Measurements from ENCODE around the gene CCSER1.

The CCSER1 gene

GRCh38 chr4:90753068-90753467, 625.9 kb downstream of the CCSER1 start:
- no peaks in the 10 kb centered on the region for H3K4me1 ChIP-seq (ENCODE audit: insufficient read depth, low read length)
- H2AFZ ChIP-seq (ENCODE audit: low read depth, low read length) = no peak overlapping the region
- H4K20me1 ChIP-seq (ENCODE audit: insufficient read depth, low read length) = no peaks in the 10 kb centered on the region
- no peaks in the 10 kb centered on the region for H3K79me2 ChIP-seq (ENCODE audit: insufficient read depth, low read length)
- no peak overlapping the region for H3K4me3 ChIP-seq (ENCODE audit: low read depth in 1 of 2, low read length in 2 of 2)
- DNase-seq = no peak
- H3K9me3 ChIP-seq (ENCODE audit: insufficient read depth, low read length, severe bottlenecking) = no peaks in the 10 kb centered on the region
- H3K27me3 ChIP-seq (ENCODE audit: insufficient read depth, low read length, poor library complexity) = no peaks in the 10 kb centered on the region
- H3K27ac ChIP-seq (ENCODE audit: low read length) = no peak overlapping the region
- H3K4me2 ChIP-seq (ENCODE audit: insufficient read depth, low read length) = no peak overlapping the region
- H3K36me3 ChIP-seq (ENCODE audit: insufficient read depth, low read length) = no peaks in the 10 kb centered on the region
- TF ChIP-seq CTCF (IDR thresholded peaks at IDR 0.05; ENCODE audit: borderline replicate concordance, extremely low read depth, low read length, poor library complexity, severe bottlenecking) (no peak), EZH2 (IDR thresholded peaks at IDR 0.05; ENCODE audit: borderline replicate concordance, low read depth, low read length, severe bottlenecking) (no peak)
- ATAC-seq (ENCODE audit: insufficient read depth, low read depth) = no peak
- H3K9ac ChIP-seq (ENCODE audit: low read depth, low read length) = no peak overlapping the region

- Histone ChIP-seq H3K27me3 (ENCODE audit: insufficient read depth, low read length, poor library complexity) (no peaks in the 10 kb centered on the region), H3K9me3 (ENCODE audit: insufficient read depth, low read length, severe bottlenecking) (no peaks in the 10 kb centered on the region), H2AFZ (ENCODE audit: low read depth, low read length) (no peak overlapping the region), H3K4me2 (ENCODE audit: insufficient read depth, low read length) (no peak overlapping the region), H3K79me2 (ENCODE audit: insufficient read depth, low read length) (no peaks in the 10 kb centered on the region), H3K4me3 (ENCODE audit: low read depth in 1 of 2, low read length in 2 of 2) (no peak overlapping the region), H3K9ac (ENCODE audit: low read depth, low read length) (no peak overlapping the region), H3K4me1 (ENCODE audit: insufficient read depth, low read length) (no peaks in the 10 kb centered on the region), H4K20me1 (ENCODE audit: insufficient read depth, low read length) (no peaks in the 10 kb centered on the region), H3K27ac (ENCODE audit: low read length) (no peak overlapping the region), H3K36me3 (ENCODE audit: insufficient read depth, low read length) (no peaks in the 10 kb centered on the region)
- TF ChIP-seq CTCF (IDR thresholded peaks at IDR 0.05; ENCODE audit: borderline replicate concordance, extremely low read depth, low read length, poor library complexity, severe bottlenecking) (no peak), EZH2 (IDR thresholded peaks at IDR 0.05; ENCODE audit: borderline replicate concordance, low read depth, low read length, severe bottlenecking) (no peak)
- DNase-seq (no peak), ATAC-seq (ENCODE audit: insufficient read depth, low read depth) (no peak)
Measured at GRCh38 chr4:90757534-90758060, 630.4 kb downstream of the CCSER1 start.

GRCh38 chr4:90760059-90760458, 632.9 kb downstream of the CCSER1 start:
- Histone ChIP-seq H3K4me3 (ENCODE audit: low read depth in 1 of 2, low read length in 2 of 2) (no peak overlapping the region), H2AFZ (ENCODE audit: low read depth, low read length) (no peak overlapping the region), H3K27ac (ENCODE audit: low read length) (no peak overlapping the region), H3K79me2 (ENCODE audit: insufficient read depth, low read length) (no peaks in the 10 kb centered on the region), H3K36me3 (ENCODE audit: insufficient read depth, low read length) (no peaks in the 10 kb centered on the region), H4K20me1 (ENCODE audit: insufficient read depth, low read length) (no peaks in the 10 kb centered on the region), H3K27me3 (ENCODE audit: insufficient read depth, low read length, poor library complexity) (no peaks in the 10 kb centered on the region), H3K9me3 (ENCODE audit: insufficient read depth, low read length, severe bottlenecking) (no peaks in the 10 kb centered on the region), H3K4me1 (ENCODE audit: insufficient read depth, low read length) (no peaks in the 10 kb centered on the region), H3K9ac (ENCODE audit: low read depth, low read length) (no peak overlapping the region), H3K4me2 (ENCODE audit: insufficient read depth, low read length) (no peak overlapping the region)
- DNase-seq = no peak
- TF ChIP-seq CTCF (IDR thresholded peaks at IDR 0.05; ENCODE audit: borderline replicate concordance, extremely low read depth, low read length, poor library complexity, severe bottlenecking) (no peak), EZH2 (IDR thresholded peaks at IDR 0.05; ENCODE audit: borderline replicate concordance, low read depth, low read length, severe bottlenecking) (no peak)
- no peak for ATAC-seq (ENCODE audit: insufficient read depth, low read depth)

GRCh38 chr4:90766837-90767236, 639.6 kb downstream of the CCSER1 start:
- H3K27ac ChIP-seq (ENCODE audit: low read length) = no peak overlapping the region
- no peak overlapping the region for H2AFZ ChIP-seq (ENCODE audit: low read depth, low read length)
- ATAC-seq (ENCODE audit: insufficient read depth, low read depth) (no peak), DNase-seq (no peak)
- H3K4me1 ChIP-seq (ENCODE audit: insufficient read depth, low read length) = no peaks in the 10 kb centered on the region
- no peaks in the 10 kb centered on the region for H4K20me1 ChIP-seq (ENCODE audit: insufficient read depth, low read length)
- TF ChIP-seq EZH2 (IDR thresholded peaks at IDR 0.05; ENCODE audit: borderline replicate concordance, low read depth, low read length, severe bottlenecking) = no peak
- no peak for TF ChIP-seq CTCF (IDR thresholded peaks at IDR 0.05; ENCODE audit: borderline replicate concordance, extremely low read depth, low read length, poor library complexity, severe bottlenecking)
- H3K27me3 ChIP-seq (ENCODE audit: insufficient read depth, low read length, poor library complexity) = no peaks in the 10 kb centered on the region
- H3K4me3 ChIP-seq (ENCODE audit: low read depth in 1 of 2, low read length in 2 of 2) = no peak overlapping the region
- no peak overlapping the region for H3K9ac ChIP-seq (ENCODE audit: low read depth, low read length)
- H3K79me2 ChIP-seq (ENCODE audit: insufficient read depth, low read length) = no peaks in the 10 kb centered on the region
- no peaks in the 10 kb centered on the region for H3K36me3 ChIP-seq (ENCODE audit: insufficient read depth, low read length)
- no peaks in the 10 kb centered on the region for H3K9me3 ChIP-seq (ENCODE audit: insufficient read depth, low read length, severe bottlenecking)
- H3K4me2 ChIP-seq (ENCODE audit: insufficient read depth, low read length) = no peak overlapping the region
